Measurements from ENCODE around the gene DOCK2.
"Not testable (repeated sequence)": the region's sequence is repeated elsewhere in the genome, so short reads cannot be mapped to it uniquely, and the experiment has no call there.

DOCK2 gene

GRCh38 chr5:169833681-169834292, 196.7 kb downstream of the DOCK2 start:
- H3K36me3 ChIP-seq (ENCODE audit: control insufficient read depth, insufficient read depth, low read length); H3K4me3 ChIP-seq (ENCODE audit: low read length); H3K9ac ChIP-seq (ENCODE audit: low read length); H3K27me3 ChIP-seq (ENCODE audit: control insufficient read depth, insufficient read depth, low read length); H3K4me1 ChIP-seq (ENCODE audit: control insufficient read depth, insufficient read depth, low read length); H3K27ac ChIP-seq (ENCODE audit: low read depth, low read length): not testable (repeated sequence)

GRCh38 chr5:169834540-169834939, 197.5 kb downstream of the DOCK2 start:
- not testable (repeated sequence) for H3K4me1 ChIP-seq (ENCODE audit: control insufficient read depth, insufficient read depth, low read length); H3K9ac ChIP-seq (ENCODE audit: low read length); H3K4me3 ChIP-seq (ENCODE audit: low read length); H3K36me3 ChIP-seq (ENCODE audit: control insufficient read depth, insufficient read depth, low read length); H3K27ac ChIP-seq (ENCODE audit: low read depth, low read length); H3K27me3 ChIP-seq (ENCODE audit: control insufficient read depth, insufficient read depth, low read length)

- H3K27me3 ChIP-seq (ENCODE audit: control insufficient read depth, insufficient read depth, low read length), result no peaks in the 10 kb centered on the region
- no peaks in the 10 kb centered on the region for H3K4me1 ChIP-seq (ENCODE audit: control insufficient read depth, insufficient read depth, low read length)
- H3K27ac ChIP-seq (ENCODE audit: low read depth, low read length), result no peak overlapping the region
- H3K9ac ChIP-seq (ENCODE audit: low read length), result no peak overlapping the region
- H3K36me3 ChIP-seq (ENCODE audit: control insufficient read depth, insufficient read depth, low read length), result no peaks in the 10 kb centered on the region
- H3K4me3 ChIP-seq (ENCODE audit: low read length), result no peak overlapping the region
Observed at GRCh38 chr5:169836835-169837536, 199.9 kb downstream of the DOCK2 start.

GRCh38 chr5:169837686-169838085, 200.6 kb downstream of the DOCK2 start:
- Histone ChIP-seq H3K36me3 (ENCODE audit: control insufficient read depth, insufficient read depth, low read length) (no peaks in the 10 kb centered on the region), H3K4me3 (ENCODE audit: low read length) (no peak overlapping the region), H3K9ac (ENCODE audit: low read length) (no peak overlapping the region), H3K4me1 (ENCODE audit: control insufficient read depth, insufficient read depth, low read length) (no peaks in the 10 kb centered on the region), H3K27me3 (ENCODE audit: control insufficient read depth, insufficient read depth, low read length) (no peaks in the 10 kb centered on the region), H3K27ac (ENCODE audit: low read depth, low read length) (no peak overlapping the region)

- no peaks in the 10 kb centered on the region for H3K27me3 ChIP-seq (ENCODE audit: control insufficient read depth, insufficient read depth, low read length)
- H3K27ac ChIP-seq (ENCODE audit: low read depth, low read length), result no peak overlapping the region
- H3K4me3 ChIP-seq (ENCODE audit: low read length), result no peak overlapping the region
- H3K9ac ChIP-seq (ENCODE audit: low read length), result no peak overlapping the region
- H3K36me3 ChIP-seq (ENCODE audit: control insufficient read depth, insufficient read depth, low read length), result no peaks in the 10 kb centered on the region
- H3K4me1 ChIP-seq (ENCODE audit: control insufficient read depth, insufficient read depth, low read length), result no peaks in the 10 kb centered on the region
Observed at GRCh38 chr5:169838688-169839087, 201.6 kb downstream of the DOCK2 start.

- no peaks in the 10 kb centered on the region for H3K36me3 ChIP-seq (ENCODE audit: control insufficient read depth, insufficient read depth, low read length)
- no peak overlapping the region for H3K9ac ChIP-seq (ENCODE audit: low read length)
- no peaks in the 10 kb centered on the region for H3K4me1 ChIP-seq (ENCODE audit: control insufficient read depth, insufficient read depth, low read length)
- no peak overlapping the region for H3K4me3 ChIP-seq (ENCODE audit: low read length)
- H3K27ac ChIP-seq (ENCODE audit: low read depth, low read length), result no peak overlapping the region
- no peaks in the 10 kb centered on the region for H3K27me3 ChIP-seq (ENCODE audit: control insufficient read depth, insufficient read depth, low read length)
Observed at GRCh38 chr5:169840405-169840804, 203.3 kb downstream of the DOCK2 start.

GRCh38 chr5:169842699-169843098, 205.6 kb downstream of the DOCK2 start:
- no peaks in the 10 kb centered on the region for H3K36me3 ChIP-seq (ENCODE audit: control insufficient read depth, insufficient read depth, low read length)
- H3K9ac ChIP-seq (ENCODE audit: low read length), result no peak overlapping the region
- no peak overlapping the region for H3K4me3 ChIP-seq (ENCODE audit: low read length)
- no peaks in the 10 kb centered on the region for H3K4me1 ChIP-seq (ENCODE audit: control insufficient read depth, insufficient read depth, low read length)
- no peak overlapping the region for H3K27ac ChIP-seq (ENCODE audit: low read depth, low read length)
- H3K27me3 ChIP-seq (ENCODE audit: control insufficient read depth, insufficient read depth, low read length), result no peaks in the 10 kb centered on the region

GRCh38 chr5:169847519-169847918, 210.4 kb downstream of the DOCK2 start:
- Histone ChIP-seq H3K4me3 (ENCODE audit: low read length) (no peak overlapping the region), H3K36me3 (ENCODE audit: control insufficient read depth, insufficient read depth, low read length) (no peaks in the 10 kb centered on the region), H3K27me3 (ENCODE audit: control insufficient read depth, insufficient read depth, low read length) (no peaks in the 10 kb centered on the region), H3K27ac (ENCODE audit: low read depth, low read length) (no peak overlapping the region), H3K4me1 (ENCODE audit: control insufficient read depth, insufficient read depth, low read length) (no peaks in the 10 kb centered on the region), H3K9ac (ENCODE audit: low read length) (no peak overlapping the region)

- Histone ChIP-seq H3K27me3 (ENCODE audit: control insufficient read depth, insufficient read depth, low read length) (no peaks in the 10 kb centered on the region), H3K4me1 (ENCODE audit: control insufficient read depth, insufficient read depth, low read length) (no peaks in the 10 kb centered on the region), H3K9ac (ENCODE audit: low read length) (no peak overlapping the region), H3K36me3 (ENCODE audit: control insufficient read depth, insufficient read depth, low read length) (no peaks in the 10 kb centered on the region), H3K4me3 (ENCODE audit: low read length) (no peak overlapping the region), H3K27ac (ENCODE audit: low read depth, low read length) (no peak overlapping the region)
Observed at GRCh38 chr5:169848271-169848670, 211.2 kb downstream of the DOCK2 start.

GRCh38 chr5:169848792-169849191, 211.7 kb downstream of the DOCK2 start:
- H3K9ac ChIP-seq (ENCODE audit: low read length), result no peak overlapping the region
- no peak overlapping the region for H3K27ac ChIP-seq (ENCODE audit: low read depth, low read length)
- H3K4me3 ChIP-seq (ENCODE audit: low read length), result no peak overlapping the region
- no peaks in the 10 kb centered on the region for H3K4me1 ChIP-seq (ENCODE audit: control insufficient read depth, insufficient read depth, low read length)
- no peaks in the 10 kb centered on the region for H3K36me3 ChIP-seq (ENCODE audit: control insufficient read depth, insufficient read depth, low read length)
- H3K27me3 ChIP-seq (ENCODE audit: control insufficient read depth, insufficient read depth, low read length), result no peaks in the 10 kb centered on the region

GRCh38 chr5:169850409-169850808, 213.3 kb downstream of the DOCK2 start:
- Histone ChIP-seq H3K36me3 (ENCODE audit: control insufficient read depth, insufficient read depth, low read length) (no peaks in the 10 kb centered on the region), H3K4me1 (ENCODE audit: control insufficient read depth, insufficient read depth, low read length) (no peaks in the 10 kb centered on the region), H3K4me3 (ENCODE audit: low read length) (no peak overlapping the region), H3K27me3 (ENCODE audit: control insufficient read depth, insufficient read depth, low read length) (no peaks in the 10 kb centered on the region), H3K9ac (ENCODE audit: low read length) (no peak overlapping the region), H3K27ac (ENCODE audit: low read depth, low read length) (no peak overlapping the region)

GRCh38 chr5:169851321-169851850, 214.3 kb downstream of the DOCK2 start:
- no peak overlapping the region for H3K27ac ChIP-seq (ENCODE audit: low read depth, low read length)
- H3K9ac ChIP-seq (ENCODE audit: low read length), result no peak overlapping the region
- no peaks in the 10 kb centered on the region for H3K36me3 ChIP-seq (ENCODE audit: control insufficient read depth, insufficient read depth, low read length)
- H3K27me3 ChIP-seq (ENCODE audit: control insufficient read depth, insufficient read depth, low read length), result no peaks in the 10 kb centered on the region
- H3K4me3 ChIP-seq (ENCODE audit: low read length), result no peak overlapping the region
- no peaks in the 10 kb centered on the region for H3K4me1 ChIP-seq (ENCODE audit: control insufficient read depth, insufficient read depth, low read length)

- no peak overlapping the region for H3K4me3 ChIP-seq (ENCODE audit: low read length)
- H3K27me3 ChIP-seq (ENCODE audit: control insufficient read depth, insufficient read depth, low read length), result no peaks in the 10 kb centered on the region
- no peak overlapping the region for H3K27ac ChIP-seq (ENCODE audit: low read depth, low read length)
- no peaks in the 10 kb centered on the region for H3K4me1 ChIP-seq (ENCODE audit: control insufficient read depth, insufficient read depth, low read length)
- no peak overlapping the region for H3K9ac ChIP-seq (ENCODE audit: low read length)
- H3K36me3 ChIP-seq (ENCODE audit: control insufficient read depth, insufficient read depth, low read length), result no peaks in the 10 kb centered on the region
Observed at GRCh38 chr5:169856571-169856970, 219.5 kb downstream of the DOCK2 start.

Measured in rectal smooth muscle tissue (tissue), 1 donor.